CMK (cell line): ENCODE results near the gene PPFIBP1.
"Not testable (repeated sequence)": the region's sequence is repeated elsewhere in the genome, so short reads cannot be mapped to it uniquely, and the experiment has no call there.

Experiments
- DNase-seq: peaks from one replicate; pipeline ENCODE4 v3.0.0-alpha.2; 2010; ENCODE audit warnings: low read depth

Gene PPFIBP1

DNA sequence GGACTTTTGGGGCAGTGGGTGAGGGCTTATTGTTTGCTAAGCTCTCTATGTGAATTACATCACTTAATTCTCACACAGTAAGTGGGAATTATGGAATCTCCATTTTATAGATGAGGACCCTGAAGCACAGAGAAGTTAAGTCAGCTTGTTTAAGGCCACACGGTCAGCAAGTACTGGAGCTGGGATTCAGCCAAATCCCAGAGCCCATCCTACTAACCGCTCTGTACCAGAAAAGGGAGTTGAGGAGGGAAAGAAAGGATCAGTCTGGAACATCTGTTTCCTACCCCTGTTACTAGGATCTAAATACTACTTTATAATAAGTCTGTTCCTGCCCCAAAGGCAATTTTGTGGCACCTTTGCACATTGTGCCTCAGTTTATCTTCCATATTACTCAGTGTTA lies 42.6 kb downstream of the PPFIBP1 start:
- DNase-seq, result no peak

DNA sequence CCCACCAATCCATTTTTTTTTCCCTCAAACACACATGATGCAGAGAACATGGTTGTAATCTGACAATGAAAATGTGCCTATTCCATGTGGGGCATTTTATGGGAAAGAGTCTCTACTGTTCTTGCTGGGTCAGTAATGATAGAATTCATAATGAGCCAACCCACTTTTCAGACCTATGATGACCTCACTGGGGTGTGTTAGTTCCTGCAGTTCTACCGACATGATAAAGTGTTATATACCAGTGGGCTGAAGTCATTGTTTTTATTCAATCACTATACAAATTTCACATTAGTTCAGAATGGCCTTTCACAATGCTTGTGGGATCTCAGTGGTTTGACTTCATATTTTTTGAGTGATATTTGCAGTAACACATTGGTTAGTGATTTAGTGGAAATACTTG lies 47.5 kb downstream of the PPFIBP1 start:
- DNase-seq, result no peak

DNA sequence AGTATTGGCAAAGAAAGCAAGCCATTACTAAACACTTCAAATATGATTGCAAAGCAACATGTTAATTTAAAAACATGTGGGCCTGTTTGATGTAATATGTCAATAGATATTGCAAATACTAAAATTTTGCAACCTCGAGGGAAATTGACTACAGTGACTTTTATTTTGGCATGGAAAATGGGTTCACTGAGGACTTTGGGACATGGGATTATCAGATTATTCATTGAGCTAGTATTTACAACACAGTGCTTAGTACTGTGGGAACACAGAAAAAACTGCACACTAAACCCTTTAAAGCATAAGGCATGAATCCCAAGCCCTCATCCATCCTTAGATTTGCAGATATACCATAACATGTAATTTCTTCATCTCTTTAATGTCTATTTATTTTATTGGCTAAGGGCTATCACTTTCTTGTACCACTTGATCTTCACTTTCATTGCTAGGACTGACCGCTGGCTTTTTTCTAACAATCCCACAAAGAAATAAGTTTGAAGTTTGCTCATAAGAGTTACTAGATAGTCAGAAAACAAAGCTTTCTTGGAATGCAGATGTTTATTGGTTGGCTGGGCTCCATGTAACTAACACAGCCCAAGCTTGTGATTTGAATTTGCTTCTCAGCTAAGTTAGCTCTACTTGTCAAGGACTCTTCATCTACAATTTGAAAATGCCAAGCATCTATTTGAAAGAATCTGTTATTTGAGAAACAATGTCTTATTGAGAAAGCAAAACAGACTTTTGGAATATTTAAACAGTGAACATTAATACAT lies 48.7 kb downstream of the PPFIBP1 start:
- no peak for DNase-seq

DNA sequence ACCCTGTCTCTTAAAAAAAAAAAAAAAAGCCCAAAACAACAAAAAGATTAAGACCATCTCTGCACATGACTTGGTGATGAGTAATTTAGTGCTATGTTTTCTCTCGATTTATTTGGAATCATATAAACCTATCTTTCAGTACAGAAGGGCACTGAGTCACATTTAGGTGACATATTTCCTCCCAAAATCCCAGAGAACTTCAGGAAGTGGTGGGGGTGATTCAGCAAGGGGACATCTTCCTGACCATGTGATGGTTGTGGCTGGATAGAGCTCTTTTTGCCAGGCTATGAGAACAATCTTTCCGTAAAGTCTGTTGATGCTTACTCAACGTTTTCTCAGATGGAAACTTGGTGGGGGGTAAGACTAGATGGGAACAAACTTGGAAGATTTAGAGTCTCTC lies 50.0 kb downstream of the PPFIBP1 start:
- no peak for DNase-seq

DNA sequence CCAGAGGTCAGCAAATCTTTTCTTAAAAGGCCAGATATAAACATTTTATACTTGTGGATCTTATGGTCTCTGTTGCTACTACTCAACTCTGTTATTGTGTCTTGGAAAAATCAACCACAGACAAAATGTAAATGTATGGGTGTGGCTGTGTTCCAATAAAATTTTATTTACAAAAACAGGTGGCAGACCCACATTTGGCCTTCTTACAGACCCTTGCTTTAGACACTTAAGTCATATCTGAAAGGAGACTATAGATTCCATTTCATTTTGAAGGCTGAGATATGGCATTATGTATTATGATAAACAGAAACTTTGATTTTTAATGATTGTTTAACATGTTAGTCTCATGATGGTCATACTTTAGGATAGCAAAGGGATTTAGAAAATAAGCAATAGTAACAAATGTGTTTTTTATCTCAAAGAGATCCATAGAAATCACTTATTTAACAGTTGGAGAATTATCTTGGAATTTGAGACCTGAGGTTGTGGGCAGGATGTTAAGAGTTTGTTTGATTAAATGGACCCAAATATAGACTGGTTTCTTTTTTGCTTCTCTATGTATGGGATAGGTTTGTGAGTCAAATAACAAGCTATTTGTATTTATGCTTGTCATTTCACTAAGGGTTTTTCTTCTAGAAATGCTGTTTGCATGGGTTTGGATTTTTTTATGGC lies 51.2 kb downstream of the PPFIBP1 start:
- DNase-seq, result no peak

DNA sequence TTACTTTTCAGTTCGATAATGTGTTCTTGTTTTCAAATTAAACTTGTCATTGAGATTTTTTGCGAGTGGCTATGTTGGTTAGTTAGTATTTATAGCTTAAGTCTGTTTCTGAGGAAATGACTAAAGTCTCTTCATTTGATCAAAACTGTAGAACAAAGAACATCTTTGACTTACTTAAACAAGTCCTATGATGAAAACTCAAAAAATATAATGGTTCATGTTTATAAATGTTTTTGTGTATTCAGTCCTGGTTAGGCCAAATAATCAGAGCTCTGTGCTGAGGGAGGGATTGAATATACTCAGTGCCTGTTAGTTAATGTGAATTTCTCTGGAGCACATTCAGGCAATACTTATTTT lies 51.7 kb downstream of the PPFIBP1 start:
- DNase-seq, result no peak

DNA sequence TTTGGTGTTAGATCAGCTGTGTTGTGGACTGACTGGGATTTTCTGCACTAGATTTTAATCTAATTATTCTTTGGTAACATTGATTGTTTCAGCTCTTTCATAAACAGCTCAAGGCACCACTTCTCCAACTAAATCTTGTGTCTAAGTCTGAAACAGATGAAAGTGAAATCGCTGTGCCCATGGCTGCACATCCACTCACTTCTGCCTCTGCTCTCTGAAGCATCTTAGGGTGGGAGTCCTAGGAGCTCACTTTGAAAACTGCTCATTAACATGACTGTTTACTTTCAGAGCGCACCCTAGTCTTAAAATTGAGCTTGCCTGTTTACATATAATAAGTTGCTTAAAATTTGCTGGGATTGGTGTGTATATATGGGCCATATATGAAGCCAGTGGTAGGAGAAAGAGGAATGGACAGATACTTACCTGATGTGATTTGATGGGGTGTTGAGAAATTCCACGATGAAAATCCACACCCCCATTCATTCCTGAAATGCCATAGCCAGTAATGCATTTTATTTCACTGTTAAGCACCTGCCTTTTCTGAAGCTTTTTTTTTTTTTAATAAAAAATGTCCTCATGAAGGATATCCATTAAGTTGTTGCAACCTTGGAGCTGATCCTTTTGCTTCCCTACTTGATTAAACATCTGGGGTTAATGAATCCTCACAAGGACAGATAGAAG lies 52.8 kb downstream of the PPFIBP1 start:
- no peak for DNase-seq

DNA sequence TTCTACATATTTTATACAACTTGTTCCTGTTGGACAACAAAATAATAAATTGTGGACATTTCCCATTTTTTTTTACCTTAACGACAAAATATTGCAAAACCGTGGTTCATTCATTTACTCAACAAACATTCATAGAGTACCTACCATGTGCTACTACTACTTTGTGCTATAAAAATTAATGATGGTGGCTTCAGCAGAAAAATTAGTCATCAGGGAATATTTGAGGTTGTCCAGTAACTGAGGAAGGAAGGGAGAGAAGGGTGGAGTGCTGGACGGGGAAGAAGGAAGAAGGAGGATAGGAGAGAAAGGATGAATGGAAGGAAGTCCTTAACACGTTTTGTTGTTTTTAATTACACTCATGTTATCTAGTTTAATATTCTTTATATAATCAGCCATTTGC lies 53.7 kb downstream of the PPFIBP1 start:
- no peak for DNase-seq

DNA sequence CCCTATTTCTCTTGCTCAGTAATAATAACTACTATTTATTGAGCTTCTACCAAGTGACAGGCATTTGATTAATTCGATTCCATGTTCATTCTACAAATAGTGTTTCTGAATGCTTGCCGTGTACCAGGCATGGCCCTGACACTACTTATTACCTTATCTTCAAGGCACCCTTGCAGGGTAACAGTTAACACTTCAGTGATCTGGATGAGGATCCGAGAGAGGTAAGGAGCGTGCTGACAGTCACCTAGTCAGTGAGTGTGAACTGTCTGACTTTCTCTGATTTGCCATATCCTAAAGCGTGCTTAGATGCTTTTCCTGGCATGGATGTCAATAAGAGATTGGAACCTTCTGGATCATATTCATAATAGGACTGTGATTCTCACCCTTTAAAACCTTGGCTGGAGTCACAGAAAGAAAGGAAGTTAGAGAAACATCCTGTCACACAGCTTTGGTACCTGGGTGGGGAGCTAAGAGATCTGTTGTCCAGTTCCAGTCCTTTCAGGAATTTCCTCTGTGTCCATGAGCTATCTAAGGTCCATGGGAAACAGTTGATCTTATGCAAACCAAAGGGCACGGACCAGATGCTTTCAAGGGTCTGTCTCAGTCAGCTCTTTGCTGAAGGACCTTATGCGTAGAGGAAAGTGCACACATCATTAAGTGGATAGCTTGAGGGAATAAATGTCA lies 54.8 kb downstream of the PPFIBP1 start:
- no peak for DNase-seq

DNA sequence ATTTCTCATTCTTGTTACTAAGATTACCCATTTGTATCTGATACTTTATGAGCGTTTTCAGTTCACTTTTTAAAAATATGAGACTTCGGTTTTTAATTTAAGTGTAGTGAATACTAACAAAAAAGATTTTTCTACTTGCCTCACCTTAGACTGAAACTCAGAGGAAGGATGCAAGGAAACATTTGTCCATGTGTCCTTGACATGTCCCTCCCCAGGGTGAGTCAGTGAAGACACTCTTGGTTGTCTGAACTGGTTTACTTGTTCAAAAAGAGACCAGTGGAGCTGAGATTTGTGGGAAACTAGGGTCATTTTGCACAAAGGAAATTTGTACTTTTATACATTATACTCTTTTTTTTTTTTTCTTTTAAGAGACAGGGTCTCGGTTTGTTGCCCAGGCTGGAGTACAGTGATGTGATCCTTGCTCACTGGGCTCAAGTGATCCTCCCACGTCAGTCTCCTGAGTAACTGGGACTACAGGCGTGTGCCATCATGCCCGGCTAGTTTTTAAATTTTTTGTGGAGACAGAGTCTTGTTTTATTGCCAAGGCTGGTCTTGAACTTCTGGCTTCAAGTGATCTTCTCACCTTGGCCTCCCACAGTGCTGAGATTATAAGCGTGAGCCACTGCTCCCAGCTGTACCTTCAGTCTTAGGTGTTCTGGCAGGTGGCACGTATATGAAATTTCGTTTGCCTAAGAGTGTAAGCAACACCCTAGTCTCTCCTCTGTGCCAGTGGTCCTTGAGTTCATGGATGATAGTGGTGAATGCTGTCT lies 56.7 kb downstream of the PPFIBP1 start:
- DNase-seq, result no peak

DNA sequence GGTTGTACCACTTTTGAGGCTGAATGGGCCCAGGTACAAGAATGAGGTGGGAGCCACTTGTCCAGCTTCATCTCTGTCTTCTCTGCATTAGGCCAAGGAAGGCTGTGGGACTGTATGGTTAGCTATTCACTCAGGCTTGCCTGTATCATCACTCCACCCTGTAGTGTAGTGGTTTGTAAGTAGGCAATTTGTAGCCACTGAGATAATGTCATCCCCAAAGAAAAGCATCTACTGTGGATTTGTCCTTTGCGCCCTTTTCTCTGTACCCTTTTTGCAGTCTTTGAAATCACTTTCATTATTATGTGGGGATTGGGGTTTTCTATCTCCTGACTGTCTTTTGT lies 57.3 kb downstream of the PPFIBP1 start:
- DNase-seq, result not testable (repeated sequence)

DNA sequence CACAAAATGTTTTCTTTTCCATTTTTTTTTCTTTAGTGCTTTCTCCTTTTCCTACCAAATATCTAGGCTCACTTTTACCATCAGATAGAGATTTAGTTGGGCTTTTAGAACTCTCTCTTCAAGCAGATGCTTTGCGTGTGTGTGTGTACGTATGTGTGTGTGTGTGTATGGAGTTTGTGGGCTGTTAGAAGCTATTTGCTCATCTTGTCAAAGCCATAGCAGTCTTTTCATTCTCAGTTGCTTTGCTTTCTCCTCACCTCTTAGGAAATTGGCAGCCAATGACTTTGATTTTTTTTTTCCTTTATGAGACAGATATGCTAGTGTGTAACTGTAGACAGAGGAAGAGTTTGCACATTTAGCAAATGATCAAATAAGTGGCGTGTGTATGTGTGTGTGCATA lies 57.8 kb downstream of the PPFIBP1 start:
- DNase-seq, result not testable (repeated sequence)

DNA sequence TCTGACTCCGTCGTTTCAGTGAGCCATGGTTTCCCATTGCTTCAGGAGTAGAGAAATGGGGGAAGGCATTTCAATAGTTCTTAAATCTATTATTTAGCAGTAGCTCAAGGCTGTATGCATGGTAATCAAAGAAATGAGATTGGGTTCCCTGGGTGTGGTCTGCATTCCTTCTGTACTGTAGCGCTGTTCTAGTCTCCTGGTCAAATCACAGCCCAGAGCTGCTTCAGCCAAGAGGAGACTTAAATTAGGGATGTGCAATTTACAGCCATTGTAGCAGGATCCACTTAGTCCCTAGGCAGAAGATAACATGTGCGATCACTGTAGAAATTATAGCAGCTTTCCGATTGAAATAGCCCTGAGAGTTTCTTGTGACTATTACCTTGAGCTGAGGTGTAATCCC lies 58.4 kb downstream of the PPFIBP1 start:
- DNase-seq, result not testable (repeated sequence)

DNA sequence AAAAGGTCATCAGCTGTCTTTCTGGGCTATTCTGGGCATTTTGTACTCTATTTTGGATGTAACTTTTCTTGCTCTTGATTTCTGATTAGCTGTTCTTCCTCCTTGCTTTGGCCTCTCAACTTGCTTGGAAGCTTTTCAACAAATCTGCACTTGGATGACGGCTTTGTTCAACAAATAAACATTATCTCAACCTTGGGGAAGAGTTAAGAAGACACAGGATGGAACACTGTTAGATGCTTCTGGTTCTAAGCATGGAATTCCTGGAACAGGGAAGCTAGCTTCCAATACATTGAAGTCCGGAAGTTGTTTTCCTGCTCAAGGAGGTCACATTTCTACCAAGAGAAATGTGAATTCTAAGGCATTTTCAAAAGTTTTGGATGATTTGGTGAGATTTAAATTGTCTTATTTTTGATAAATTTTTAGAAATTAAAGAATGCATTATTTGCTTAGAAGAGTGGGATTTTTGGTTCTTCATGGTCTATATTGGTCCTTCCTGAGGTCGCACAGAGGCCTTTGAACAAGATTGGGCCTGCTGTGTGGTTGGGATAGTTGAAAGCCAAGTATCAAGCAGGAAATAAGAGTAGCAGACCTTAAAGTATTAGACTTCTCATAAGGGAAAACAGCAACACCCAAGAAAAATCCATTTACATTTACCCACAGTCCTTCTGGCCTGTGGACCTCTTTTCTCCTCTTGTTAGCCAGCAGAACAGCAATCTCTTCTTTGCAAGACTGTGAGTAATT lies 59.2 kb downstream of the PPFIBP1 start:
- DNase-seq, result no peak

DNA sequence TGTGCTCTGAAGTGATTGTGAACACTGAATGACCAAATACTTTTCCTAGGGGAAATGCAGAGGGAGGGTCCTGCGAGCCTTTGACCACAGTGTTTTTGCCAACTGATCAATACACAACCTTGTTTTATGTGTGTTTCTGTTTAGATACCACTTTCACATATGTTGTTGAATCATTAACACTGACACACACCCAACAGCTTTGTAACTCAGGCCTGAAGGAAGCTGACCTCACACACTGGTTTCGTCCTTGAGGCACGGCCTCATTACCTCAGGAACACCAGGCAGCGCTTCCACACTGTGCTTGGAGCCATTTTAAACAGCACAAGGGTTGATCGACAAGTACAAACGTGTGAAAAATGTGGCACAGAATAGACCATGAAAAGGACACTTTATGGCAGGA lies 60.0 kb downstream of the PPFIBP1 start:
- DNase-seq, result no peak

DNA sequence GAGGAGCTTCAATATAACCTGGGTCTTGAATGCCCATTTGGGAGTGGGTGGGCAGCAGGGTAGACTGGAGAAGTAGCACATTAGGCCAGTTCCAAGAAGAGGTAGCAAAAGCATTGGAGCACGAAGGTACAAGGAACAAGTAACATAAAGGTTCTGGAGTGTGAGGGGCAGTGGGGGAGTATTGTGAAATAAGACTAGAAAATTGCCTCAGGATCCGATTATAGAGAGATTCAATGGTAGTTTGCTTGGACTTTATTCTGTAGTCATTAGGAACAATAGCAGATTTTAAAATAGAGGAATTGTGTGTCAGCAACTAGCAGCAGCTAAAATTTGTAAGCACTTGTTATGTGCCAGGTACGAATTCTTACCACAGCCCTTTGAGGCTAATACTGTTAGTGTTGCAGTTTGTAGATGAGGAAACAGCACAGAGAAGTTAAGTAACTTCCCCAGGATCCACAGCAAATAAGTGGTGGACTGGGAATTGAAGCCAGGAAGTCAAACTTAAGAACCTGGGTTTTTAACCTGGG lies 61.8 kb downstream of the PPFIBP1 start:
- no peak for DNase-seq

DNA sequence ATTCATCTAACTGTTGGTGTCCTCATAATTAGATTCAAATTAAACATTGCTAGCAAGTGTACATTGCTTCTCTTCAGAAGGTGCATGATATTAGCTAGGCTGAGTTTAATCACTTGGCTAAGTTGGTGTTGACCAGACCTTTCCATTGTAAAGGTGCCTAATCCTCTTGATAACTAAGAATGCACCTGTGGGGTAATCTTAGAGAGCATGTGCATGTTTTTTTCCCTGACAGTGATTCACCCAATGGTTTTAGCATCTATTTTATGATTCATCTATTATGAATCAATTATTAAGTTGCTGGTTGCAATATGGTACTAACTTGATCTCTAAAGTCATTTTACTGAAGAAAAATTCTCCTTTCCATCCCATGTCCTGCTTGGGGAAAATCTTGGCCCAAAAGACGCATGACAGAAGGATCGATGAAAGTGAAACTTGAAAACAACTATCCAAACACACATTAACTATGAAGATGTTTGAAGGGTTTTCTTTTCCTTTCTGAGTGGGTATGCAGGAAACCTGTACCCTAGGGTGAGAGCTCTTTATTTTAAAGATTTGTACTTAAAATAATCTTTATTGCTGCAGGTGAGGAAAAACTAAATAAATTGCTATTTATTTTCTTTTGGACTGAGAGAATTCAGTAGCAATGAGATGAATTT lies 64.2 kb downstream of the PPFIBP1 start:
- DNase-seq, result not testable (repeated sequence)

DNA sequence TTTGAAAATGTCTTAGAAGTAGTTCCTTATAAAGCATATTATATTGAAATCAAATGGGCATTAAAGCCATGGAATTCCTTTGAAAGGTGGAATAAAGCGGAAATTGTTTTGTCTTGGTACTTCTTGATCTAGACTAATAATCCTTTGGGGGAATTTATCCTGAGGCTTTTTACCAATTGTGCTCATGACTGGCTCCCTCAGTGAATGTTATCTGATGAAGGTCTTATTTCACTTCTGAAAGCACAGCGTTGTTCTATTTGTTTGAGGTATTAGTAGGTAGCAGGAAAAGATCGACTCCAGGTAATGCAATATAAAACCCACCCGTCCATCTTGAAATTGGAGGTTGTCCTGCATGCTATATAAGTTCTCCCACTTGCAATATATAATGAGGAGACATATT lies 64.8 kb downstream of the PPFIBP1 start:
- DNase-seq, result no peak

DNA sequence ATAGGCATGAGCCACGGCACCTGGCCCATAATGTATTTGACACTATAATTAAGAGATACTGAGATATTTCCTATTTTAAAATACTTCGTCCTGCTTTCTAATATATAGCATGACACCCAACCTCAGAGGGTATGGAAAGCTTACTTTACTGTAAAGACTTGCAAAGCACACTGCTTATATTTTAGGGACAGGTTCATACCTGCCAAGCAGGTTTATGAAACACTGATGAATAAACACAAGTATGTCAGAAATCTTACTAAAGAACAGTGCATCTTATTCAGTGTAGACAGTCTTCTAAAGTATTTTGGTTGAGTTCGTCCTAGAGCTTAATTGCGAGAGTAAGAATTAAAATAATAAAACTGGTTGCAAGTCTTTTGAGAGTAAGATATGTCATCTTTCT lies 65.4 kb downstream of the PPFIBP1 start:
- DNase-seq, result no peak

DNA sequence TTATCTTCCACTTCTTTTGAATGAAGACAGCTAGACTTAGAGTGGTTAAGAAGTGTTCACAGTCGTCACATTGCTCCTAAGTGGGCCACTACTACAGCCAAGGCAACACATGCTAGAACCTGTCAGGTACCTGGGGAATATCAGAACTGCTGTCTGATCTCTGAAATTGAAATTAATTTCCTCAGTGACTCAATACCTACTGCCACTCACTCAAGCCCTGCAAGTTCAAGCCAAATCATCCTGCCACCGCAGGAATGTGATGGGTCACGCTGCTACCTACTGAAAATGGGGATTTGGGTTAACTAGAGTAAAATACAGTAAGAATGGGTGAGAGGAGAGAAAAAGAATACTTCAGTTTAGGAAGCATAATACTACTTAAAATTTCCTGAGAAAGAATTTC lies 67.7 kb downstream of the PPFIBP1 start:
- DNase-seq, result not testable (repeated sequence)

DNA sequence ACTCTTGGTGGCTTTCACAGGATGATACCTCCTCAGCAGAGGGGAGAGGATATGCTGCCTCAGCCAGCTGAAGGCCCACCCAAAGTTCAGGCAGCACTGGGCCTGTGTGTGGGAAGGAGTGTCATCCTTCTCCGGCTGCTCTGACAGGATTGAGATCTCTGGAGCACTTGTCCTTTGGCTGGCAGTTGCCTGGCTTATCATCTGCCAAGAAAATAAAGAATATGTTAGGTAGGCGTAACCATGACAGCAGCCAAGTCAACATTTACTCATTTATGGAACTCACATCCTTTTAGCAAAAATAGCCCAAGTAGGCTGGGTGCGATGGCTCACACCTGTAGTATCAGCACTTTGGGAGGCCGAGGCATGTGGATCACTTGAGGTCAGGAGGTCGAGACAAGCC lies 68.5 kb downstream of the PPFIBP1 start:
- DNase-seq, result no peak
